GM06990 (cell line): ENCODE data around the gene CFAP20DC.
"Not testable (repeated sequence)": the region's sequence is repeated elsewhere in the genome, so short reads cannot be mapped to it uniquely, and the experiment has no call there.

Source experiments
- DNase-seq: peaks from one replicate; pipeline ENCODE4 v3.0.0-alpha.2; 2011; ENCODE audit not compliant: insufficient read length; ENCODE audit errors: extremely low read depth
- H3K27me3 ChIP-seq: replicated peaks from 2 replicates; pipeline ENCODE4 v1.6.0; 2011; ENCODE audit warnings: low read length; ENCODE audit not compliant: control insufficient read depth, insufficient read depth
- H3K36me3 ChIP-seq: 2 replicates; pipeline ENCODE4 v1.5.1; 2011; ENCODE audit warnings: low read length; ENCODE audit not compliant: control insufficient read depth, insufficient read depth
- H3K4me3 ChIP-seq: replicated peaks from 2 replicates; pipeline ENCODE4 v1.5.1; 2011; ENCODE audit warnings: low read depth, mild to moderate bottlenecking, control low read depth, low read length
- TF ChIP-seq, protein P1 (sequence below): IDR thresholded peaks from 2 replicates; pipeline ENCODE4 v1.5.1; 2011; ENCODE audit warnings: low read length, control low read depth, mild to moderate bottlenecking, inconsistent platforms; ENCODE audit not compliant: insufficient read depth, poor library complexity, severe bottlenecking

The CFAP20DC gene

DNA sequence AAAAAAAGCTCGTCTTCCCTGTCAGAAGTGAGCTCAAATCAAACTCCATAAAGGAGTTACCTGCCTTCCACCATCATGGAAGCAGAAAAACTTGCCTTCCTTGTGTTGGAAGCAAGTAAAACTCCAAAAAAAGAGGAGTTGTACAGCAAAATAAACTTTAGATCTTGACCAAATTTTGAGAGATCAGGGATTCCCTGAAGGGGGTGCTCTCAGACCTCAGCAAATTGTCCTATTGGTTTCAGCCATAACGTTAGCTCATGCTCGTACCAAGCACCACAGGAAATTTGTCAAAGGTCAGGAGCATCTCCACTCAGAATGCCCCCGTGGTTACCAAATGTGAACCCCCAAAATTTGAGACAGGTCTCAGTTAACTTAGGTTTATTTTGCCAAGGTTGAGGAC lies 354.5 kb downstream of the CFAP20DC start:
- H3K36me3 ChIP-seq, DNase-seq, H3K27me3 ChIP-seq, H3K4me3 ChIP-seq: not testable (repeated sequence)
- TF ChIP-seq, protein P1, sequence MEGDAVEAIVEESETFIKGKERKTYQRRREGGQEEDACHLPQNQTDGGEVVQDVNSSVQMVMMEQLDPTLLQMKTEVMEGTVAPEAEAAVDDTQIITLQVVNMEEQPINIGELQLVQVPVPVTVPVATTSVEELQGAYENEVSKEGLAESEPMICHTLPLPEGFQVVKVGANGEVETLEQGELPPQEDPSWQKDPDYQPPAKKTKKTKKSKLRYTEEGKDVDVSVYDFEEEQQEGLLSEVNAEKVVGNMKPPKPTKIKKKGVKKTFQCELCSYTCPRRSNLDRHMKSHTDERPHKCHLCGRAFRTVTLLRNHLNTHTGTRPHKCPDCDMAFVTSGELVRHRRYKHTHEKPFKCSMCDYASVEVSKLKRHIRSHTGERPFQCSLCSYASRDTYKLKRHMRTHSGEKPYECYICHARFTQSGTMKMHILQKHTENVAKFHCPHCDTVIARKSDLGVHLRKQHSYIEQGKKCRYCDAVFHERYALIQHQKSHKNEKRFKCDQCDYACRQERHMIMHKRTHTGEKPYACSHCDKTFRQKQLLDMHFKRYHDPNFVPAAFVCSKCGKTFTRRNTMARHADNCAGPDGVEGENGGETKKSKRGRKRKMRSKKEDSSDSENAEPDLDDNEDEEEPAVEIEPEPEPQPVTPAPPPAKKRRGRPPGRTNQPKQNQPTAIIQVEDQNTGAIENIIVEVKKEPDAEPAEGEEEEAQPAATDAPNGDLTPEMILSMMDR: peak; percentile 22

DNA sequence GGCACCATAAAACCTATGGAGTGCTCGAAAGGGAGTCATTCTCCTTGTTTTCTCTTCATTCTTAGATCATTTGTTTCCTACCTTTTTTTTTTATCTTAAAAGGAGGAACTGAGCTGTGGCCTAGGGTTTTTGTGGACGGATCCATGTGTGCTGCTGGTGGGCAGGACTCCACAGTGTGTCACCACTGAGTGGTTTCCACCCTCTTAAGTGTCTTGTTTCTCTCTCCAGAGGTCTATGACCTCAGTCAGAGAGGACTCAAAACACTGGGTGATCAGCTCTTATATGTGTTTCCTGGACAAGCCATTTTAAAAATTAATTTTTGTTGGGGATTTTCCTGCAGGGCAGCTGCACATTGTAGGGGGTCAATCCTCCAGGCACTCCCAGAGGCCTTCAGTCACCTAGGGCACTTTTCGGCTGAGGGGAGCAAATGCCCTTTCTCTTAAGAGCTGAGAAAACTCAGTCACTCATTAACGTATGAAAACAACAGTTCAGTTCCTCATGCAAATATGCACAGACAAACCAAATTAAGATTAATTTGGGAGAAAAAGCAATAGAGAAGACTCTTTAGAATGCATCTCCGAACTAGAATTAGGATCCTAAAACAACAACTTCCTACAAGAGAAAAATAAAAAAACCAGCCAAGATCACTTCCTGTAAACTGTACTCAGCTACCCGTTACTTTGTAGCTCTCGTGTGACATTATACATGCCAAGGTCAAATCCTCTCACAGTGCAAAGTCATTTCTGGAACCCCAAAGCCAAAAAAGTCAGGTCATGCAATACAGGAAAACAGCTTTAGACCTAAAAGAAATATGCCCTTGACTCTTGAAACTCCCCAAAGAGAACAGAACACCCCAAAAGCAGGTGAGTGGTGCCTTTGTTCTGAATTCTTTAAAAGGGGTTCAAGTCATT lies 355.6 kb downstream of the CFAP20DC start:
- DNase-seq: peak; percentile 36
- Histone ChIP-seq H3K27me3 (no peaks in the 10 kb centered on the region), H3K36me3 (no peaks in the 10 kb centered on the region), H3K4me3 (no peak overlapping the region)
- TF ChIP-seq, protein P1: no peak

DNA sequence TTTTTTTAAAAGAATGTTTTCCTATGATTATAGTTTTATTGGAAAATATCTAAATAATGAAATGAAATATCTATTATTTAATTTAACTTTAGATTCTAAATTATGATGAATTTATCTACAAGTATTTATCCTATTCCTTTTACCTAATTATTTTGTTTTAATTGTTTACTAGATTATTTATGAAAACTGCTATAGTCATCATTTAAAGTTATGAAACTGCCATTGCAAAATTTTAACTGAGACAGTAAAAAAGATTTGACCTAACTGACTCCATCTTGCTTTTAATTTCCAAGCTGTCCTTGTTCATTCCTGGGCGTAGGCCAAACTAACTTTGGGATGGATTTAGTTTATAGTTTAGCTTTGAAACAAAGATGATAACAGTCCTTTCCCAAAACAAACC lies 357.3 kb downstream of the CFAP20DC start:
- no peak for DNase-seq
- Histone ChIP-seq H3K27me3 (no peaks in the 10 kb centered on the region), H3K4me3 (no peak overlapping the region), H3K36me3 (no peaks in the 10 kb centered on the region)
- TF ChIP-seq, protein P1: no peak
